Neural crest cell (in vitro differentiated cells): ENCODE measurements around the gene MASP2. TPM values are rescaled to one million over a fixed set of nuclear protein-coding genes. Genes with fewer than 3 reads are reported as not detected.
"Not testable (repeated sequence)": the region's sequence is repeated elsewhere in the genome, so short reads cannot be mapped to it uniquely, and the experiment has no call there.

ENCODE experiments used
- DNase-seq: peaks from one replicate; pipeline ENCODE4 v3.0.0; 2021; ENCODE audit warnings: low read depth, mixed read lengths, low spot score
- H3K27ac Mint-ChIP-seq: one replicate; pipeline ENCODE4 v1.8.0; 2021; ENCODE audit warnings: mild to moderate bottlenecking, mixed read lengths; ENCODE audit not compliant: unreplicated experiment
- H3K27me3 Mint-ChIP-seq: 2 replicates; pipeline ENCODE4 v1.8.0; 2021; ENCODE audit warnings: low read depth, mild to moderate bottlenecking, mixed read lengths
- H3K36me3 Mint-ChIP-seq: 2 replicates; pipeline ENCODE4 v1.8.0; 2021; ENCODE audit warnings: low read depth, mild to moderate bottlenecking, mixed read lengths
- H3K4me1 Mint-ChIP-seq: 2 replicates; pipeline ENCODE4 v1.8.0; 2021; ENCODE audit warnings: mixed read lengths
- H3K4me3 Mint-ChIP-seq: one replicate; pipeline ENCODE4 v1.8.0; 2021; ENCODE audit warnings: mild to moderate bottlenecking, mixed read lengths
- H3K9me3 Mint-ChIP-seq: 2 replicates; pipeline ENCODE4 v1.8.0; 2021; ENCODE audit warnings: mixed read lengths
- total RNA-seq: library from RNA; stranded (reverse); gene quantifications from 2 replicates; pipeline ENCODE4 v1.2.1, GENCODE V29; 2021
- TF ChIP-seq, protein P1 (sequence below): fragments of 200-600 bp; sonication (generic); conservative IDR thresholded peaks from 2 replicates; pipeline ENCODE4 v1.5.0; 2021; ENCODE audit warnings: antibody characterized with exemption, mild to moderate bottlenecking

MASP2 gene
- total RNA-seq, 1 donor from 2014 or later = not detected

- Mint-ChIP-seq H3K36me3 (peaks cover 19% of the 10 kb centered on the region), H3K27me3 (no peaks in the 10 kb centered on the region), H3K9me3 (no peaks in the 10 kb centered on the region), H3K27ac (no peak overlapping the region), H3K4me3 (no peak overlapping the region), H3K4me1 (peaks cover 26% of the 10 kb centered on the region)
- TF ChIP-seq, protein P1, sequence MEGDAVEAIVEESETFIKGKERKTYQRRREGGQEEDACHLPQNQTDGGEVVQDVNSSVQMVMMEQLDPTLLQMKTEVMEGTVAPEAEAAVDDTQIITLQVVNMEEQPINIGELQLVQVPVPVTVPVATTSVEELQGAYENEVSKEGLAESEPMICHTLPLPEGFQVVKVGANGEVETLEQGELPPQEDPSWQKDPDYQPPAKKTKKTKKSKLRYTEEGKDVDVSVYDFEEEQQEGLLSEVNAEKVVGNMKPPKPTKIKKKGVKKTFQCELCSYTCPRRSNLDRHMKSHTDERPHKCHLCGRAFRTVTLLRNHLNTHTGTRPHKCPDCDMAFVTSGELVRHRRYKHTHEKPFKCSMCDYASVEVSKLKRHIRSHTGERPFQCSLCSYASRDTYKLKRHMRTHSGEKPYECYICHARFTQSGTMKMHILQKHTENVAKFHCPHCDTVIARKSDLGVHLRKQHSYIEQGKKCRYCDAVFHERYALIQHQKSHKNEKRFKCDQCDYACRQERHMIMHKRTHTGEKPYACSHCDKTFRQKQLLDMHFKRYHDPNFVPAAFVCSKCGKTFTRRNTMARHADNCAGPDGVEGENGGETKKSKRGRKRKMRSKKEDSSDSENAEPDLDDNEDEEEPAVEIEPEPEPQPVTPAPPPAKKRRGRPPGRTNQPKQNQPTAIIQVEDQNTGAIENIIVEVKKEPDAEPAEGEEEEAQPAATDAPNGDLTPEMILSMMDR = no peak
- no peak for DNase-seq
These were observed 17.9 kb upstream of the MASP2 start for GRCh38 chr1:11064942-11065341.

DNA sequence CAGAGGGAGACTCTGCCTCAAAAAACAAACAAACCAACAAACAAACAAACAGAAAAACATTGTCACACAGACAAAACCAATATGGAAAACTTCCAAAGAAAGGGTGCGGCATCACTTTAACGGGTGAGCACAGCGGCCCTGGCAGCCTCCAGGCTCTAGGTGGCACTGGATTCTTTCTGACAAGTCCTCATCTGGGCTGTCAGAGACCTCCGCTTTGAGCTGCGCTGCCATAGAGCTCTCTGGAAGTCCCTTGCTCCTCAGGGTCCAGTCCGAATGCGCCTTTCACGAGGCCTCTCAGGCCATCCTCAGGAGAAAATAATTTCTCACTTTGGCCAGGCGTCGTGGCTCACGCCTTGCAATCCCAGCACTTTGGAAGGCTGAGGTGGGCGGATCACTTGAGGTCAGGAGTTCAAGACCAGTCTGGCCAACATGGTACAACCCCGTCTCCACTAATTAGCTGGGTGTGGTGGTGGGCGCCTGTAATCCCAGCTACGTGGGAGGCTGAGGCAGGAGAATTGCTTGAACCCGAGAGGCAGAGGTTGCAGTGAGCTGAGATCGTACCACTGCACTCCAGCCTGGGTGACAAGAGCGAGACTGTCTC lies 17.0 kb upstream of the MASP2 start:
- DNase-seq, H3K9me3 Mint-ChIP-seq, H3K27ac Mint-ChIP-seq, H3K4me3 Mint-ChIP-seq, H3K27me3 Mint-ChIP-seq: not testable (repeated sequence)
- H3K36me3 Mint-ChIP-seq = peaks cover 16% of the 10 kb centered on the region
- peaks cover 27% of the 10 kb centered on the region for H3K4me1 Mint-ChIP-seq

GRCh38 chr1:11062965-11063401 lies 15.9 kb upstream of the MASP2 start:
- Mint-ChIP-seq H3K4me3 (peak overlapping the region; percentile 81), H3K27me3 (no peaks in the 10 kb centered on the region), H3K4me1 (peaks cover 30% of the 10 kb centered on the region), H3K27ac (no peak overlapping the region), H3K36me3 (peaks cover 13% of the 10 kb centered on the region), H3K9me3 (no peaks in the 10 kb centered on the region)
- TF ChIP-seq, protein P1 = no peak
- no peak for DNase-seq

DNA sequence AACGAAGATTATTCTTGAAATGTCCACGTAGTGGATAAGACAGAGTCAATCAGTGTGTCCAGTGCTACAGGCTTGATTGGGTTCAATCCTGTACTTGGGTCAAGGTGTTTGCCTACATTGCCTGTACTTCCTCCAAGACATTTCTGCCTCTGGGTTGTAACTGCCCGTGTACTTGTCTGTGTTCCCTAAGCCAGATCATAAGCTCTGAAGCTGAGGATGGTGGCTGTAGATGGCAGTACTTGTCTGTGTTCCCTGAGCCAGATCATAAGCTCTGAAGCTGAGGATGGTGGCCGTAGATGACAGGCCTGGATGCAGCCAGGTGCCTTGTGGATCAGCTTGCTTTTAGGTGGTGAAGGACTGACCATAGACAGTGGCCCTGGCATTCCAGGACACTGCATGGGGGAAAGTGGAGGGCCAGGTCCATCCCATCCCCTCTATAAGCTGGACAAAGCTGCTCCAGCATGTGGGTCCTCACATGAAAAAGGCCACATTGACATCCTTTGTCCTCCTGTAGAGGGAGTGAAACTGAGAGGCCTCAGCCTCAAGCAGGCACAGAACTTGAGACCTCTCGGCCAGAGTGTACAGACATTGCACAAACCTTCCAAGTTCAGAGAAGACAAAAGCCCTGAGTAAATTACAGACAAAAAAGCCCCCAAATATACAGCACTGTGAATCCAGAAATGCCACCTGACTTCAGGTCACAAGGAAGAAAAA lies 14.8 kb upstream of the MASP2 start:
- Mint-ChIP-seq H3K9me3 (no peaks in the 10 kb centered on the region), H3K4me1 (peaks cover 30% of the 10 kb centered on the region), H3K4me3 (peak overlapping the region; percentile 93), H3K27me3 (no peaks in the 10 kb centered on the region), H3K36me3 (peaks cover 16% of the 10 kb centered on the region), H3K27ac (peak overlapping the region; percentile 46)
- TF ChIP-seq, protein P1 = no peak
- no peak for DNase-seq

DNA sequence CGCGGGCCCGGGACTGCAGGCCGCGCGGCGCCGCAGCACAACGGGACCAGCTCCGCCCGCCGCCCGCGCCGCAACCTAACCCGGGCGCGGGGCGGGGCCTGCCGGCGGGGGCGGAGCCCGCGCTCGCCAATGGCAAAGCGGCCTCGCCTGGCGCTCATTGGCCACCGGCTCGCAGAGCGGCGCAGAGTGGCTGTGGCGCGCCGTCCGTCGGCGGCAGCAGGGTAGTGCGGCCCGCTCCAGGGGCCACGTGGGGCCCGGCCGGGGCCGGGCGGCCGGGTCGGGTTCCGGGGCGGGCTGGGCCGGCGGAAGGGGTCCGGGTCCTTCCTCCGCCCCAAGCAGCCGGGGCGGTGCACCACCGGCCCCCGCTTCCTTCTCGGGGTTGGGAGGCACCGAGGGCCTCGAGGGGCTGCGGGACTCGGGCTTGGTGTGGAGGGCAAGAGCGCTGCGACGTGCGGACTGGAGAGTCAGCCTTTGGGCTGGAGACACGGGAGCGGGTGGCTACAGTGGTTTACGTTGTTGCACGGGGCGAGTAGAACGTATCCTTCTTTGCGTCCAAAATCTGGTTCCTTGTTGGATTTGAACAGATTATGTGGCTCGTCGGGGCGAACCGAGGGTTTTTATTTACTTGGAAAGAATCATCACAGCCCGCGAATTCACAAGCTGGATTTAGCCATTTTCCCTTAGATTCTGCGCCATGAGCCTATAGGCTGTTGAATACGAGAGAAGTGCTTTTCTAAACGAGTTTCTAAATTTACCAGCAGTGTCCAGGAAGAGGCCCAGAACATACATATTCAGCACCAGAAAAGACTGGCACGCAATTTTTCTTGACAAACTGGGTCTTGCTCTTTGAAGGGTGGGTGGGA lies 13.2 kb upstream of the MASP2 start, which contains the start of gene SRM:
SRM (minus strand) TSS at position 51 of the 863 bp plus-strand sequence. CDS start 75 bp downstream, outside the sequence.
- peak within 1 kb of the TSS; percentile 96 for H3K27ac Mint-ChIP-seq
- no peaks in the 10 kb centered on the region for H3K27me3 Mint-ChIP-seq
- H3K36me3 Mint-ChIP-seq = peaks cover 7% of the 10 kb centered on the region

More for the DNA sequence above, 13.2 kb upstream of the MASP2 start, which contains the start of gene SRM:
- Mint-ChIP-seq H3K4me3 (peak within 1 kb of the TSS; percentile 97), H3K9me3 (no peaks in the 10 kb centered on the region), H3K4me1 (peaks cover 30% of the 10 kb centered on the region)
- TF ChIP-seq, protein P1 = peak; percentile 60
- peak; percentile 79 for DNase-seq
